GM12892 (cell line): ENCODE measurements around the gene NDFIP1.

ENCODE experiments used
- POLR2A ChIP-seq: IDR thresholded peaks from 2 replicates; pipeline ENCODE4 v1.6.1; 2011; ENCODE audit warnings: low read depth, low read length, control low read depth
- POLR2AphosphoS5 ChIP-seq: IDR thresholded peaks from 2 replicates; pipeline ENCODE4 v1.6.1; 2011; ENCODE audit warnings: low read depth, low read length, control low read depth
- TAF1 ChIP-seq: IDR thresholded peaks from 2 replicates; pipeline ENCODE4 v1.6.1; 2011; ENCODE audit warnings: low read depth, mild to moderate bottlenecking, control low read depth, low read length, borderline replicate concordance

GRCh38 chr5:142122121-142122520 is 13.5 kb downstream of the NDFIP1 start:
- TF ChIP-seq TAF1 (no peak), POLR2A (no peak), POLR2AphosphoS5 (no peak)
